Caco-2 (cell line): ENCODE measurements around the gene TBCCD1. TPM values are rescaled to one million over a fixed set of nuclear protein-coding genes. Genes with fewer than 3 reads are reported as not detected.
"Not testable (repeated sequence)": the region's sequence is repeated elsewhere in the genome, so short reads cannot be mapped to it uniquely, and the experiment has no call there.

Experiments used
- BruUV-seq: library from RNA; stranded (reverse); fragments of 400-500 nt; replicated peaks from 2 replicates; lab custom pipeline; 2021; lab: Mats Ljungman, UMichigan
- CTCF ChIA-PET: fragments of 300-600 bp; sonication (Branson Sonifier 250); formaldehyde crosslinking; loops from one replicate; lab custom pipeline; 2022; ENCODE audit warnings: antibody characterized with exemption; lab: Charles Lee
- POLR2A ChIA-PET: fragments of 300-600 bp; sonication (Branson Sonifier 250); formaldehyde crosslinking; loops from one replicate; lab custom pipeline; 2022; ENCODE audit warnings: antibody characterized with exemption; lab: Charles Lee
- DNase-seq, 2 experiments: peaks; one replicate each; pipeline versions ENCODE4 v3.0.0 to v3.0.0-alpha.2; 2020 to 2022
- H3K27me3 ChIP-seq: replicated peaks from 2 replicates; pipeline ENCODE4 v1.6.0; 2011; ENCODE audit warnings: low read length; ENCODE audit not compliant: control insufficient read depth, insufficient read depth
- H3K36me3 ChIP-seq: 2 replicates; pipeline ENCODE4 v1.5.1; 2011; ENCODE audit warnings: low read length; ENCODE audit not compliant: control insufficient read depth, insufficient read depth
- H3K4me1 ChIP-seq: fragments of 250-450 bp; sonication (Bioruptor Pico); 2 replicates; pipeline ENCODE4 v1.5.1; 2020; ENCODE audit warnings: mild to moderate bottlenecking
- H3K4me3 ChIP-seq: 2 replicates; pipeline ENCODE4 v1.5.1; 2011; ENCODE audit warnings: low read depth, mild to moderate bottlenecking, control low read depth, low read length
- H3K9me3 ChIP-seq: fragments of 250-450 bp; sonication (Bioruptor Pico); 2 replicates; pipeline ENCODE4 v1.5.1; 2020; ENCODE audit warnings: mild to moderate bottlenecking, moderate library complexity
- H3K27ac Mint-ChIP-seq: one replicate; pipeline ENCODE4 v1.8.0; 2022; ENCODE audit warnings: mixed read lengths; ENCODE audit not compliant: unreplicated experiment
- H3K27me3 Mint-ChIP-seq: one replicate; pipeline ENCODE4 v1.8.0; 2022; ENCODE audit warnings: mixed read lengths; ENCODE audit not compliant: insufficient read depth, unreplicated experiment
- H3K36me3 Mint-ChIP-seq: one replicate; pipeline ENCODE4 v1.8.0; 2022; ENCODE audit warnings: mild to moderate bottlenecking, mixed read lengths; ENCODE audit not compliant: insufficient read depth, unreplicated experiment
- H3K4me1 Mint-ChIP-seq: one replicate; pipeline ENCODE4 v1.8.0; 2022; ENCODE audit warnings: low read depth, mixed read lengths; ENCODE audit not compliant: unreplicated experiment
- H3K4me3 Mint-ChIP-seq: one replicate; pipeline ENCODE4 v1.8.0; 2022; ENCODE audit warnings: mild to moderate bottlenecking, moderate library complexity, mixed read lengths; ENCODE audit not compliant: unreplicated experiment
- H3K9me3 Mint-ChIP-seq: one replicate; pipeline ENCODE4 v1.8.0; 2022; ENCODE audit warnings: mixed read lengths; ENCODE audit not compliant: unreplicated experiment
- CTCF ChIP-seq, 2 experiments: fragments of 200-600 bp in 1 of 2; IDR thresholded peaks; 1 replicate in 1 of 2; 2 replicates in 1 of 2; pipeline versions ENCODE4 v1.5.1 to v1.8.0; 2011 to 2022; ENCODE audit warnings: antibody characterized with exemption in 1 of 2, control low read depth in 1 of 2, inconsistent platforms in 1 of 2, low read depth in 1 of 2, low read length in 1 of 2, mild to moderate bottlenecking in 1 of 2, moderate library complexity in 1 of 2; ENCODE audit not compliant: insufficient read depth in 1 of 2, severe bottlenecking in 1 of 2, unreplicated experiment in 1 of 2
- intact Hi-C: fragments of 100-400 bp; cut with micrococcal nuclease; formaldehyde crosslinking; loops from one replicate; pipeline ENCODE4 v1.10.0; 2022; ENCODE audit not compliant: unreplicated experiment
- total RNA-seq: library from RNA; stranded (reverse); gene quantifications from 2 replicates; pipeline ENCODE4 v1.2.3, GENCODE V29; 2022

Gene TBCCD1
- total RNA-seq, 1 experiment from 2014 or later = 14.7 TPM

- H3K27me3 ChIP-seq, H3K4me3 Mint-ChIP-seq, H3K36me3 Mint-ChIP-seq, H3K9me3 Mint-ChIP-seq, H3K36me3 ChIP-seq, H3K9me3 ChIP-seq, POLR2A ChIA-PET, DNase-seq, CTCF ChIA-PET, H3K27ac Mint-ChIP-seq, H3K4me3 ChIP-seq, H3K27me3 Mint-ChIP-seq, BruUV-seq, intact Hi-C loops: not testable (repeated sequence)
- peaks cover 23% of the 10 kb centered on the region for H3K4me1 Mint-ChIP-seq
- H3K4me1 ChIP-seq = peaks cover 31% of the 10 kb centered on the region
Measured at GRCh38 chr3:186498022-186498421, 69.1 kb downstream of the TBCCD1 start.

GRCh38 chr3:186497608-186498007 lies 69.5 kb downstream of the TBCCD1 start:
- no TSS peak for BruUV-seq
- no peaks in the 10 kb centered on the region for H3K9me3 Mint-ChIP-seq
- no peak for TF ChIP-seq CTCF (IDR thresholded peaks at IDR 0.05; ENCODE audit: insufficient read depth in 1 of 2, low read depth in 1 of 2, low read length in 1 of 2, severe bottlenecking in 1 of 2, unreplicated experiment in 1 of 2)
- Histone ChIP-seq H3K4me3 (no peak overlapping the region), H3K27me3 (no peaks in the 10 kb centered on the region), H3K4me1 (peaks cover 28% of the 10 kb centered on the region), H3K36me3 (no peaks in the 10 kb centered on the region; the same call in 1 of the 2 replicates), H3K9me3 (no peaks in the 10 kb centered on the region)
- H3K27ac Mint-ChIP-seq = no peak overlapping the region
- no peaks in the 10 kb centered on the region for H3K27me3 Mint-ChIP-seq
- no peak overlapping the region for H3K4me3 Mint-ChIP-seq
- no peaks in the 10 kb centered on the region for H3K36me3 Mint-ChIP-seq
- ChIA-PET POLR2A (no interaction called here), CTCF (no interaction called here)
- peaks cover 19% of the 10 kb centered on the region for H3K4me1 Mint-ChIP-seq
- intact Hi-C loops = no loop called here
- no peak for DNase-seq

- Mint-ChIP-seq H3K4me1 (peaks cover 18% of the 10 kb centered on the region), H3K36me3 (no peaks in the 10 kb centered on the region), H3K27me3 (no peaks in the 10 kb centered on the region), H3K9me3 (no peaks in the 10 kb centered on the region), H3K4me3 (no peak overlapping the region), H3K27ac (no peak overlapping the region)
- no peak for TF ChIP-seq CTCF (IDR thresholded peaks at IDR 0.05; ENCODE audit: insufficient read depth in 1 of 2, low read depth in 1 of 2, low read length in 1 of 2, severe bottlenecking in 1 of 2, unreplicated experiment in 1 of 2)
- no TSS peak for BruUV-seq
- no peaks in the 10 kb centered on the region for H3K36me3 ChIP-seq
- no peaks in the 10 kb centered on the region for H3K27me3 ChIP-seq
- no peaks in the 10 kb centered on the region for H3K9me3 ChIP-seq
- H3K4me1 ChIP-seq = peaks cover 23% of the 10 kb centered on the region
- intact Hi-C loops = no loop called here
- DNase-seq = no peak
- CTCF ChIA-PET = no interaction called here
- no peak overlapping the region for H3K4me3 ChIP-seq
- POLR2A ChIA-PET = no interaction called here
Measured at GRCh38 chr3:186496635-186497034, 70.5 kb downstream of the TBCCD1 start.

Other genes starting within 250 kb of the TBCCD1 start
- gene DGKG, start 205.1 kb downstream of the TBCCD1 start, total RNA-seq = 0.32 and 0.81 TPM in 2 replicates
- 1.6 and 3.2 TPM in 2 replicates for gene CRYGS, start 23.0 kb downstream of the TBCCD1 start, total RNA-seq
- gene DNAJB11, start 3.4 kb upstream of the TBCCD1 start, total RNA-seq = 93.1 and 95.7 TPM in 2 replicates
- gene AHSG, start 45.7 kb upstream of the TBCCD1 start, total RNA-seq = 222 and 237 TPM in 2 replicates
- gene FETUB, start 73.1 kb upstream of the TBCCD1 start, total RNA-seq = 0.30 TPM in 1 of 2 replicates, not detected in the other
- 0.12 TPM in 1 of 2 replicates, not detected in the other for gene HRG, start 98.7 kb upstream of the TBCCD1 start, total RNA-seq
- 6.7 and 9.5 TPM in 2 replicates for gene KNG1, start 150.0 kb upstream of the TBCCD1 start, total RNA-seq
- gene EIF4A2, start 216.2 kb upstream of the TBCCD1 start, total RNA-seq = 346 and 359 TPM in 2 replicates
- gene RFC4, start 239.1 kb upstream of the TBCCD1 start, total RNA-seq = 52.6 and 62.2 TPM in 2 replicates